Mucosa of descending colon (tissue), 3 donors: ENCODE results near the gene GPR26. TPM values are rescaled to one million over a fixed set of nuclear protein-coding genes. Genes with fewer than 3 reads are reported as not detected.

Experiments
- ATAC-seq: fragments of 200-7000 bp; cut with Tn5 transposase; one replicate; pipeline ENCODE4 v1.9.1; 2020; ENCODE audit warnings: mild to moderate bottlenecking, moderate library complexity
- DNase-seq, 3 donors: peaks; one replicate each; pipeline ENCODE4 v3.0.0-alpha.2; 2020
- H3K36me3 ChIP-seq: fragments of 200-600 bp; one replicate; pipeline ENCODE4 v1.8.0; 2021; ENCODE audit warnings: low read depth, mild to moderate bottlenecking
- H3K4me1 ChIP-seq: fragments of 200-600 bp; one replicate; pipeline ENCODE4 v1.8.0; 2021; ENCODE audit warnings: low read depth, mild to moderate bottlenecking
- H3K4me3 ChIP-seq: fragments of 200-600 bp; one replicate; pipeline ENCODE4 v1.8.0; 2021; ENCODE audit warnings: mild to moderate bottlenecking
- H3K9me3 ChIP-seq: fragments of 200-600 bp; one replicate; pipeline ENCODE4 v1.8.0; 2021; ENCODE audit warnings: mild to moderate bottlenecking
- CTCF ChIP-seq: fragments of 200-600 bp; IDR thresholded peaks from one replicate; pipeline ENCODE4 v1.8.0; 2022; ENCODE audit warnings: antibody characterized with exemption, mild to moderate bottlenecking
- intact Hi-C, 2 donors: fragments of 100-400 bp; cut with DNase I in 1 of 2; cut with micrococcal nuclease in 1 of 2; formaldehyde crosslinking; loops; one replicate each; pipeline versions ENCODE4 v1.11.0 to v1.11.1; 2022; cut with DNase I, micrococcal nuclease
- total RNA-seq, 3 donors: library from RNA; stranded (reverse); fragmentation: NEBNext Ultra II Directional in 2 of 3; extraction: Animal tissue kit (Norgen Biotek cat#: 25700) in 2 of 3; gene quantifications; one replicate each; pipeline versions ENCODE4 v1.2.1 to v1.2.4, GENCODE V29; 2021 to 2023
- donor health status: DM: no; HTN: no; CAD: no; lungs with moderate emphysema.
- donor health status: DM: no; HTN: no; CAD: no.
- donor health status: DM: no; HTN: yes; CAD: no.

GPR26 gene
- total RNA-seq, 3 donors from 2014 or later: not detected

- ATAC-seq (no peak), DNase-seq (no peak)
- Histone ChIP-seq H3K36me3 (no peaks in the 10 kb centered on the region), H3K9me3 (no peaks in the 10 kb centered on the region), H3K4me3 (no peak overlapping the region), H3K4me1 (no peaks in the 10 kb centered on the region)
- no peak for TF ChIP-seq CTCF
- intact Hi-C loops: no loop called here
Measured at GRCh38 chr10:123635131-123635530, 31.0 kb upstream of the GPR26 start.

- H3K4me3 ChIP-seq: no peak overlapping the region
- ATAC-seq (no peak), DNase-seq (no peak)
- intact Hi-C loops: no loop called here
- no peak for TF ChIP-seq CTCF
- H3K36me3 ChIP-seq: no peaks in the 10 kb centered on the region
- H3K9me3 ChIP-seq: no peaks in the 10 kb centered on the region
- no peaks in the 10 kb centered on the region for H3K4me1 ChIP-seq
Measured at GRCh38 chr10:123635745-123636144, 30.4 kb upstream of the GPR26 start.

GRCh38 chr10:123636598-123637325, 29.4 kb upstream of the GPR26 start:
- H3K9me3 ChIP-seq: no peaks in the 10 kb centered on the region
- H3K36me3 ChIP-seq: no peaks in the 10 kb centered on the region
- no peaks in the 10 kb centered on the region for H3K4me1 ChIP-seq
- DNase-seq: no peak
- no peak for TF ChIP-seq CTCF
- no peak for ATAC-seq
- H3K4me3 ChIP-seq: no peak overlapping the region
- intact Hi-C loops: no loop called here

- no peak for TF ChIP-seq CTCF
- no peaks in the 10 kb centered on the region for H3K4me1 ChIP-seq
- ATAC-seq (no peak), DNase-seq (no peak)
- H3K9me3 ChIP-seq: no peaks in the 10 kb centered on the region
- H3K4me3 ChIP-seq: no peak overlapping the region
- no peaks in the 10 kb centered on the region for H3K36me3 ChIP-seq
- intact Hi-C loops: no loop called here
Measured at GRCh38 chr10:123637326-123637880, 28.8 kb upstream of the GPR26 start.

GRCh38 chr10:123639131-123639530, 27.0 kb upstream of the GPR26 start:
- ATAC-seq: no peak
- Histone ChIP-seq H3K9me3 (no peaks in the 10 kb centered on the region), H3K4me1 (no peaks in the 10 kb centered on the region), H3K36me3 (no peaks in the 10 kb centered on the region), H3K4me3 (no peak overlapping the region)
- no peak for TF ChIP-seq CTCF
- no peak for DNase-seq
- intact Hi-C loops: no loop called here
